Astrocyte (in vitro differentiated cells and primary cell): ENCODE results near the gene LIF. TPM values are rescaled to one million over a fixed set of nuclear protein-coding genes. Genes with fewer than 3 reads are reported as not detected.

Experiments
- DNase-seq: peaks from one replicate; pipeline ENCODE4 v3.0.0-alpha.2; 2010; ENCODE audit warnings: low read depth
- FAIRE-seq: peaks from 2 replicates; lab custom pipeline; 2011; peaks lifted over from hg19 to GRCh38; lab: Jason Lieb, UNC
- H2AFZ ChIP-seq: 2 replicates; pipeline ENCODE4 v1.6.0; 2012; ENCODE audit warnings: low read depth, low read length, inconsistent platforms
- H3K27ac ChIP-seq: 2 replicates; pipeline ENCODE4 v1.5.1; 2011; ENCODE audit warnings: low read depth, low read length, inconsistent platforms
- H3K27me3 ChIP-seq: 2 replicates; pipeline ENCODE4 v1.6.0; 2011; ENCODE audit warnings: low read length, inconsistent platforms; ENCODE audit not compliant: insufficient read depth
- H3K36me3 ChIP-seq: 2 replicates; pipeline ENCODE4 v1.5.1; 2011; ENCODE audit warnings: low read length, inconsistent platforms; ENCODE audit not compliant: insufficient read depth
- H3K4me1 ChIP-seq: 2 replicates; pipeline ENCODE4 v1.5.1; 2011; ENCODE audit warnings: low read length, inconsistent platforms; ENCODE audit not compliant: insufficient read depth
- H3K4me2 ChIP-seq: 2 replicates; pipeline ENCODE4 v1.6.0; 2012; ENCODE audit warnings: low read length, inconsistent platforms
- H3K4me3 ChIP-seq: 2 replicates; pipeline ENCODE4 v1.5.1; 2011; ENCODE audit warnings: low read depth, mild to moderate bottlenecking, low read length, inconsistent platforms; ENCODE audit not compliant: insufficient read depth
- H3K79me2 ChIP-seq: 2 replicates; pipeline ENCODE4 v1.6.0; 2012; ENCODE audit warnings: mild to moderate bottlenecking, low read length, inconsistent platforms; ENCODE audit not compliant: insufficient read depth
- H3K9ac ChIP-seq: 2 replicates; pipeline ENCODE4 v1.6.0; 2012; ENCODE audit warnings: mild to moderate bottlenecking, low read length, inconsistent platforms
- H3K9me3 ChIP-seq: 2 replicates; pipeline ENCODE4 v1.5.1; 2012; ENCODE audit warnings: low read depth, mild to moderate bottlenecking, low read length, inconsistent platforms; ENCODE audit not compliant: insufficient read depth
- H4K20me1 ChIP-seq: 2 replicates; pipeline ENCODE4 v1.6.0; 2012; ENCODE audit warnings: low read length, inconsistent platforms; ENCODE audit not compliant: insufficient read depth
- H3K27ac Mint-ChIP-seq: one replicate; pipeline ENCODE4 v1.8.0; 2021; ENCODE audit warnings: mild to moderate bottlenecking, mixed read lengths; ENCODE audit not compliant: unreplicated experiment
- H3K27me3 Mint-ChIP-seq: one replicate; pipeline ENCODE4 v1.8.0; 2021; ENCODE audit warnings: low read depth, mixed read lengths; ENCODE audit not compliant: unreplicated experiment
- H3K36me3 Mint-ChIP-seq: one replicate; pipeline ENCODE4 v1.8.0; 2021; ENCODE audit warnings: low read depth, mixed read lengths; ENCODE audit not compliant: unreplicated experiment
- H3K4me1 Mint-ChIP-seq: one replicate; pipeline ENCODE4 v1.8.0; 2021; ENCODE audit warnings: low read depth, mixed read lengths; ENCODE audit not compliant: unreplicated experiment
- H3K4me3 Mint-ChIP-seq: one replicate; pipeline ENCODE4 v1.8.0; 2021; ENCODE audit warnings: mild to moderate bottlenecking, moderate library complexity, mixed read lengths; ENCODE audit not compliant: unreplicated experiment
- H3K9me3 Mint-ChIP-seq: one replicate; pipeline ENCODE4 v1.8.0; 2021; ENCODE audit warnings: mild to moderate bottlenecking, mixed read lengths; ENCODE audit not compliant: unreplicated experiment
- CTCF ChIP-seq: IDR thresholded peaks from 2 replicates; pipeline ENCODE4 v1.5.1; 2011; ENCODE audit warnings: low read depth, mild to moderate bottlenecking, inconsistent platforms, low read length, moderate library complexity; ENCODE audit not compliant: insufficient read depth
- EZH2 ChIP-seq: IDR thresholded peaks from 2 replicates; pipeline ENCODE4 v1.6.1; 2012; ENCODE audit warnings: mild to moderate bottlenecking, low read length, inconsistent platforms; ENCODE audit not compliant: insufficient read depth
- total RNA-seq: library from RNA; stranded (reverse); gene quantifications from 2 replicates; pipeline ENCODE4 v1.2.1, GENCODE V29; 2021

The LIF gene
- total RNA-seq, 1 donor from 2014 or later, result 63.3 TPM

GRCh38 chr22:30260682-30261081 lies 14.1 kb upstream of the LIF start:
- Histone ChIP-seq H3K4me3 (no peak overlapping the region), H3K36me3 (no peaks in the 10 kb centered on the region), H3K9ac (no peak overlapping the region), H3K4me1 (peaks cover 31% of the 10 kb centered on the region), H3K4me2 (no peak overlapping the region), H3K27ac (no peak overlapping the region), H3K9me3 (no peaks in the 10 kb centered on the region), H3K27me3 (no peaks in the 10 kb centered on the region), H4K20me1 (no peaks in the 10 kb centered on the region), H2AFZ (no peak overlapping the region), H3K79me2 (no peaks in the 10 kb centered on the region)
- peaks cover 13% of the 10 kb centered on the region for H3K4me1 Mint-ChIP-seq
- H3K27ac Mint-ChIP-seq, result no peak overlapping the region
- no peak overlapping the region for H3K4me3 Mint-ChIP-seq
- no peak for TF ChIP-seq CTCF
- TF ChIP-seq EZH2, result no peak
- peaks cover 7% of the 10 kb centered on the region for H3K27me3 Mint-ChIP-seq
- H3K36me3 Mint-ChIP-seq, result no peaks in the 10 kb centered on the region
- no peak for FAIRE-seq
- no peaks in the 10 kb centered on the region for H3K9me3 Mint-ChIP-seq
- no peak for DNase-seq

GRCh38 chr22:30260276-30260675 lies 13.7 kb upstream of the LIF start:
- DNase-seq, result no peak
- peaks cover 31% of the 10 kb centered on the region for H3K4me1 ChIP-seq
- no peak overlapping the region for H3K4me3 Mint-ChIP-seq
- H3K9me3 ChIP-seq, result no peaks in the 10 kb centered on the region
- no peak overlapping the region for H3K27ac ChIP-seq
- no peaks in the 10 kb centered on the region for H4K20me1 ChIP-seq
- H3K4me1 Mint-ChIP-seq, result peaks cover 13% of the 10 kb centered on the region
- no peak overlapping the region for H3K9ac ChIP-seq
- H3K27me3 Mint-ChIP-seq, result peaks cover 7% of the 10 kb centered on the region
- H3K27ac Mint-ChIP-seq, result no peak overlapping the region
- no peaks in the 10 kb centered on the region for H3K27me3 ChIP-seq
- no peaks in the 10 kb centered on the region for H3K36me3 ChIP-seq
- no peaks in the 10 kb centered on the region for H3K9me3 Mint-ChIP-seq
- no peak for TF ChIP-seq CTCF
- TF ChIP-seq EZH2, result no peak
- H3K4me3 ChIP-seq, result no peak overlapping the region
- H3K36me3 Mint-ChIP-seq, result no peaks in the 10 kb centered on the region
- no peak overlapping the region for H3K4me2 ChIP-seq
- H3K79me2 ChIP-seq, result no peaks in the 10 kb centered on the region
- H2AFZ ChIP-seq, result no peak overlapping the region
- FAIRE-seq, result no peak

GRCh38 chr22:30254314-30254713 lies 7.8 kb upstream of the LIF start:
- DNase-seq (no peak), FAIRE-seq (no peak)
- peaks cover 74% of the 10 kb centered on the region for H3K4me1 ChIP-seq
- no peak for TF ChIP-seq CTCF
- TF ChIP-seq EZH2, result no peak
- H3K4me1 Mint-ChIP-seq, result peaks cover 28% of the 10 kb centered on the region
- H3K4me3 Mint-ChIP-seq, result no peak overlapping the region
- H3K79me2 ChIP-seq, result peaks cover 2% of the 10 kb centered on the region
- no peak overlapping the region for H3K4me3 ChIP-seq
- H3K36me3 Mint-ChIP-seq, result no peaks in the 10 kb centered on the region
- H3K4me2 ChIP-seq, result peak overlapping the region; percentile 7
- no peaks in the 10 kb centered on the region for H3K27me3 ChIP-seq
- no peaks in the 10 kb centered on the region for H3K9me3 ChIP-seq
- H3K27me3 Mint-ChIP-seq, result no peaks in the 10 kb centered on the region
- H3K36me3 ChIP-seq, result no peaks in the 10 kb centered on the region
- no peak overlapping the region for H2AFZ ChIP-seq
- no peaks in the 10 kb centered on the region for H3K9me3 Mint-ChIP-seq
- H3K27ac Mint-ChIP-seq, result no peak overlapping the region
- no peaks in the 10 kb centered on the region for H4K20me1 ChIP-seq
- H3K9ac ChIP-seq, result peak overlapping the region; percentile 86
- H3K27ac ChIP-seq, result peak overlapping the region; percentile 95
